ENCODE measurements around the gene SMAD6. TPM values are rescaled to one million over a fixed set of nuclear protein-coding genes. Genes with fewer than 3 reads are reported as not detected.

SMAD6 gene
- total and polyA plus RNA-seq, 10 of the 15 experiments (the other 5 are each of a cell fraction or from before 2014, with no cell fraction given), result under 0.01 to 0.10 (median 0.03) TPM; not detected in 7

GRCh38 chr15:66670762-66671580, 31.1 kb upstream of the SMAD6 start:
- intact Hi-C loops (cut with micrococcal nuclease; ENCODE audit: unreplicated experiment), result no loop called here
- no peak for DNase-seq (ENCODE audit: low read depth, low spot score)
- Histone ChIP-seq H4K20me1 (ENCODE audit: control insufficient read depth, insufficient read depth) (no peaks in the 10 kb centered on the region), H3K4me2 (ENCODE audit: control insufficient read depth, insufficient read depth) (no peak overlapping the region), H3K4me1 (ENCODE audit: control insufficient read depth, insufficient read depth, low read length) (no peaks in the 10 kb centered on the region), H3K27ac (ENCODE audit: control insufficient read depth, insufficient read depth) (no peak overlapping the region), H2AFZ (ENCODE audit: control insufficient read depth, low read depth, low read length) (no peak overlapping the region), H3K9me3 (replicated peaks; ENCODE audit: control insufficient read depth, insufficient read depth, low read length) (no peaks in the 10 kb centered on the region), H3K9ac (ENCODE audit: control insufficient read depth, insufficient read depth, low read length) (no peak overlapping the region), H3K4me3 (no peak overlapping the region), H3K36me3 (ENCODE audit: control insufficient read depth in 2 of 2, insufficient read depth in 2 of 2, low read length in 1 of 2) (no peaks in the 10 kb centered on the region), H3K79me2 (ENCODE audit: control insufficient read depth, insufficient read depth, low read length) (no peaks in the 10 kb centered on the region), H3K27me3 (replicated peaks in 1 of 2; ENCODE audit: control insufficient read depth in 2 of 2, insufficient read depth in 2 of 2, low read length in 1 of 2) (no peaks in the 10 kb centered on the region)
- CTCF ChIA-PET, result no interaction called here
- in situ Hi-C loops (cut with MboI), result no loop called here
- WGBS (ENCODE audit: insufficient coverage, insufficient replicate concordance, low lambda C conversion rate, missing lambda C conversion rate), result 81% methylated on average over 16 of the region's 23 CpGs
- POLR2A ChIA-PET, result no interaction called here
- no peak for TF ChIP-seq FOXK2 (IDR thresholded peaks at IDR 0.05)
- TF ChIP-seq MYB (IDR thresholded peaks at IDR 0.05; ENCODE audit: borderline replicate concordance, low read depth, low read length), result no peak
- TF ChIP-seq, protein P1, sequence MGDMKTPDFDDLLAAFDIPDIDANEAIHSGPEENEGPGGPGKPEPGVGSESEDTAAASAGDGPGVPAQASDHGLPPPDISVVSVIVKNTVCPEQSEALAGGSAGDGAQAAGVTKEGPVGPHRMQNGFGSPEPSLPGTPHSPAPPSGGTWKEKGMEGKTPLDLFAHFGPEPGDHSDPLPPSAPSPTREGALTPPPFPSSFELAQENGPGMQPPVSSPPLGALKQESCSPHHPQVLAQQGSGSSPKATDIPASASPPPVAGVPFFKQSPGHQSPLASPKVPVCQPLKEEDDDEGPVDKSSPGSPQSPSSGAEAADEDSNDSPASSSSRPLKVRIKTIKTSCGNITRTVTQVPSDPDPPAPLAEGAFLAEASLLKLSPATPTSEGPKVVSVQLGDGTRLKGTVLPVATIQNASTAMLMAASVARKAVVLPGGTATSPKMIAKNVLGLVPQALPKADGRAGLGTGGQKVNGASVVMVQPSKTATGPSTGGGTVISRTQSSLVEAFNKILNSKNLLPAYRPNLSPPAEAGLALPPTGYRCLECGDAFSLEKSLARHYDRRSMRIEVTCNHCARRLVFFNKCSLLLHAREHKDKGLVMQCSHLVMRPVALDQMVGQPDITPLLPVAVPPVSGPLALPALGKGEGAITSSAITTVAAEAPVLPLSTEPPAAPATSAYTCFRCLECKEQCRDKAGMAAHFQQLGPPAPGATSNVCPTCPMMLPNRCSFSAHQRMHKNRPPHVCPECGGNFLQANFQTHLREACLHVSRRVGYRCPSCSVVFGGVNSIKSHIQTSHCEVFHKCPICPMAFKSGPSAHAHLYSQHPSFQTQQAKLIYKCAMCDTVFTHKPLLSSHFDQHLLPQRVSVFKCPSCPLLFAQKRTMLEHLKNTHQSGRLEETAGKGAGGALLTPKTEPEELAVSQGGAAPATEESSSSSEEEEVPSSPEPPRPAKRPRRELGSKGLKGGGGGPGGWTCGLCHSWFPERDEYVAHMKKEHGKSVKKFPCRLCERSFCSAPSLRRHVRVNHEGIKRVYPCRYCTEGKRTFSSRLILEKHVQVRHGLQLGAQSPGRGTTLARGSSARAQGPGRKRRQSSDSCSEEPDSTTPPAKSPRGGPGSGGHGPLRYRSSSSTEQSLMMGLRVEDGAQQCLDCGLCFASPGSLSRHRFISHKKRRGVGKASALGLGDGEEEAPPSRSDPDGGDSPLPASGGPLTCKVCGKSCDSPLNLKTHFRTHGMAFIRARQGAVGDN (IDR thresholded peaks at IDR 0.05), result no peak
- TF ChIP-seq IRF4 (IDR thresholded peaks at IDR 0.05; ENCODE audit: low read depth, low read length), result no peak
- no peak for TF ChIP-seq YBX1 (IDR thresholded peaks at IDR 0.05)
- TF ChIP-seq MTA2 (IDR thresholded peaks at IDR 0.05; ENCODE audit: low read depth), result no peak
- no peak for TF ChIP-seq CHD1 (IDR thresholded peaks at IDR 0.05; ENCODE audit: low read depth, low read length)
- no peak for TF ChIP-seq ZNF384 (IDR thresholded peaks at IDR 0.05; ENCODE audit: borderline replicate concordance, low read depth, low read length)
- no peak for TF ChIP-seq SREBF1 (IDR thresholded peaks at IDR 0.05; ENCODE audit: low read length)
- TF ChIP-seq POLR2AphosphoS5 (IDR thresholded peaks at IDR 0.05; ENCODE audit: low read length), result no peak
- no peak for TF ChIP-seq TARDBP (IDR thresholded peaks at IDR 0.05; ENCODE audit: borderline replicate concordance)
- no peak for TF ChIP-seq RAD21 (IDR thresholded peaks at IDR 0.05; ENCODE audit: insufficient read depth, low read depth, low read length)
- TF ChIP-seq HDAC2 (IDR thresholded peaks at IDR 0.05), result no peak
- no peak for TF ChIP-seq IKZF2 (IDR thresholded peaks at IDR 0.05)
- no peak for TF ChIP-seq KLF5 (IDR thresholded peaks at IDR 0.05; ENCODE audit: partially characterized antibody)
- TF ChIP-seq POU2F2 (IDR thresholded peaks at IDR 0.05; ENCODE audit: borderline replicate concordance, low read depth, low read length), result no peak
- RAD21 ChIA-PET (ENCODE audit: unreplicated experiment), result no interaction called here
- ATAC-seq, result no peak
- FAIRE-seq, result no peak
- BruUV-seq (replicated peaks), result no TSS peak
- SMC1A ChIA-PET (ENCODE audit: uncharacterized antibody, unreplicated experiment), result no interaction called here

Measured in GM12878 (cell line).